ENCODE data around the gene TMEM26.

TMEM26 gene

GRCh38 chr10:61363006-61363405 is 90.2 kb downstream of the TMEM26 start:
- Histone ChIP-seq H3K9me3 (ENCODE audit: insufficient read depth, low read depth, low read length) (no peaks in the 10 kb centered on the region), H3K27me3 (ENCODE audit: insufficient read depth, low read length, poor library complexity, severe bottlenecking) (no peaks in the 10 kb centered on the region), H3K4me3 (ENCODE audit: low read length, poor library complexity, severe bottlenecking) (no peak overlapping the region), H3K4me2 (ENCODE audit: low read depth, low read length, poor library complexity, severe bottlenecking) (no peak overlapping the region), H3K4me1 (ENCODE audit: insufficient read depth, low read length, poor library complexity, severe bottlenecking) (no peaks in the 10 kb centered on the region), H3K36me3 (ENCODE audit: insufficient read depth, low read length) (no peaks in the 10 kb centered on the region), H3F3A (ENCODE audit: low read depth) (no peaks in the 10 kb centered on the region), H3K9me2 (replicated peaks; ENCODE audit: low read depth, low read length) (no peaks in the 10 kb centered on the region), H3K9ac (ENCODE audit: low read depth, low read length, poor library complexity, severe bottlenecking) (no peak overlapping the region), H4K20me1 (ENCODE audit: insufficient read depth, low read length, poor library complexity, severe bottlenecking) (no peaks in the 10 kb centered on the region), H2AFZ (ENCODE audit: low read length) (no peak overlapping the region), H3K79me2 (ENCODE audit: insufficient read depth, low read length) (no peaks in the 10 kb centered on the region)
- TF ChIP-seq, protein P1, sequence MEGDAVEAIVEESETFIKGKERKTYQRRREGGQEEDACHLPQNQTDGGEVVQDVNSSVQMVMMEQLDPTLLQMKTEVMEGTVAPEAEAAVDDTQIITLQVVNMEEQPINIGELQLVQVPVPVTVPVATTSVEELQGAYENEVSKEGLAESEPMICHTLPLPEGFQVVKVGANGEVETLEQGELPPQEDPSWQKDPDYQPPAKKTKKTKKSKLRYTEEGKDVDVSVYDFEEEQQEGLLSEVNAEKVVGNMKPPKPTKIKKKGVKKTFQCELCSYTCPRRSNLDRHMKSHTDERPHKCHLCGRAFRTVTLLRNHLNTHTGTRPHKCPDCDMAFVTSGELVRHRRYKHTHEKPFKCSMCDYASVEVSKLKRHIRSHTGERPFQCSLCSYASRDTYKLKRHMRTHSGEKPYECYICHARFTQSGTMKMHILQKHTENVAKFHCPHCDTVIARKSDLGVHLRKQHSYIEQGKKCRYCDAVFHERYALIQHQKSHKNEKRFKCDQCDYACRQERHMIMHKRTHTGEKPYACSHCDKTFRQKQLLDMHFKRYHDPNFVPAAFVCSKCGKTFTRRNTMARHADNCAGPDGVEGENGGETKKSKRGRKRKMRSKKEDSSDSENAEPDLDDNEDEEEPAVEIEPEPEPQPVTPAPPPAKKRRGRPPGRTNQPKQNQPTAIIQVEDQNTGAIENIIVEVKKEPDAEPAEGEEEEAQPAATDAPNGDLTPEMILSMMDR (conservative IDR thresholded peaks at IDR 0.05; ENCODE audit: low read length) = no peak
- no peak for TF ChIP-seq EZH2phosphoT487 (IDR thresholded peaks at IDR 0.05; ENCODE audit: borderline replicate concordance)

DNA sequence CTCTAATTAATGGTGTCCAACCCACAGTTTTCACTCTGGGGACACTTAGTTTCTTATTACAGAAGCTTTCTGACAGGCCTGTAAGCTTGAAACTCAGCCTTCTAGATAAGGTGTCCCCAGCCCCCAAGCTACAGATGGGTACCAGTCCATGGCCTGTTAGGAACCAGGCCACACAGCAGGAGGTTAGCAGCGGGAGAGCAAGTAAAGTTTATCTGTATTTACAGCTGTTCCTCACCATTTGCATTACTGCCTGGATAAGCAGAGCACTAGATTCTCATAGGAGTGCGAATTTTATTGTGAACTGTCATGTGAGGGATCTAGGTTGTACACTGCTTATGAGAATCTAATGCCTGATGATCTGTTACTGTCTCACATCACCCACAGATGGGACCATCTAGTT is 93.7 kb downstream of the TMEM26 start:
- Histone ChIP-seq H3K4me2 (ENCODE audit: low read depth, low read length, poor library complexity, severe bottlenecking) (no peak overlapping the region), H3K4me3 (ENCODE audit: low read length, poor library complexity, severe bottlenecking) (no peak overlapping the region), H3K9ac (ENCODE audit: low read depth, low read length, poor library complexity, severe bottlenecking) (no peak overlapping the region), H3F3A (ENCODE audit: low read depth) (no peaks in the 10 kb centered on the region), H3K79me2 (ENCODE audit: insufficient read depth, low read length) (no peaks in the 10 kb centered on the region), H3K36me3 (ENCODE audit: insufficient read depth, low read length) (no peaks in the 10 kb centered on the region), H2AFZ (ENCODE audit: low read length) (no peak overlapping the region), H3K4me1 (ENCODE audit: insufficient read depth, low read length, poor library complexity, severe bottlenecking) (no peaks in the 10 kb centered on the region), H3K9me2 (replicated peaks; ENCODE audit: low read depth, low read length) (no peaks in the 10 kb centered on the region), H4K20me1 (ENCODE audit: insufficient read depth, low read length, poor library complexity, severe bottlenecking) (no peaks in the 10 kb centered on the region), H3K27me3 (ENCODE audit: insufficient read depth, low read length, poor library complexity, severe bottlenecking) (no peaks in the 10 kb centered on the region), H3K9me3 (ENCODE audit: insufficient read depth, low read depth, low read length) (no peaks in the 10 kb centered on the region)
- TF ChIP-seq, protein P1 (conservative IDR thresholded peaks at IDR 0.05; ENCODE audit: low read length) = no peak
- TF ChIP-seq EZH2phosphoT487 (IDR thresholded peaks at IDR 0.05; ENCODE audit: borderline replicate concordance) = no peak

- Histone ChIP-seq H3K9ac (ENCODE audit: low read depth, low read length, poor library complexity, severe bottlenecking) (no peak overlapping the region), H3K4me3 (ENCODE audit: low read length, poor library complexity, severe bottlenecking) (no peak overlapping the region), H3K4me1 (ENCODE audit: insufficient read depth, low read length, poor library complexity, severe bottlenecking) (no peaks in the 10 kb centered on the region), H4K20me1 (ENCODE audit: insufficient read depth, low read length, poor library complexity, severe bottlenecking) (no peaks in the 10 kb centered on the region), H3K4me2 (ENCODE audit: low read depth, low read length, poor library complexity, severe bottlenecking) (no peak overlapping the region), H3K9me2 (replicated peaks; ENCODE audit: low read depth, low read length) (no peaks in the 10 kb centered on the region), H3K9me3 (ENCODE audit: insufficient read depth, low read depth, low read length) (no peaks in the 10 kb centered on the region), H3K27me3 (ENCODE audit: insufficient read depth, low read length, poor library complexity, severe bottlenecking) (no peaks in the 10 kb centered on the region), H3K36me3 (ENCODE audit: insufficient read depth, low read length) (no peaks in the 10 kb centered on the region), H3K79me2 (ENCODE audit: insufficient read depth, low read length) (no peaks in the 10 kb centered on the region), H2AFZ (ENCODE audit: low read length) (no peak overlapping the region), H3F3A (ENCODE audit: low read depth) (no peaks in the 10 kb centered on the region)
- TF ChIP-seq, protein P1 (conservative IDR thresholded peaks at IDR 0.05; ENCODE audit: low read length) = no peak
- TF ChIP-seq EZH2phosphoT487 (IDR thresholded peaks at IDR 0.05; ENCODE audit: borderline replicate concordance) = no peak
These were observed 95.5 kb downstream of the TMEM26 start for GRCh38 chr10:61357687-61358086.
